Measurements from ENCODE around the gene ZNF138.
A peak's percentile ranks its signal among the peaks of the same experiment; 100 is the strongest.

Gene ZNF138

DNA sequence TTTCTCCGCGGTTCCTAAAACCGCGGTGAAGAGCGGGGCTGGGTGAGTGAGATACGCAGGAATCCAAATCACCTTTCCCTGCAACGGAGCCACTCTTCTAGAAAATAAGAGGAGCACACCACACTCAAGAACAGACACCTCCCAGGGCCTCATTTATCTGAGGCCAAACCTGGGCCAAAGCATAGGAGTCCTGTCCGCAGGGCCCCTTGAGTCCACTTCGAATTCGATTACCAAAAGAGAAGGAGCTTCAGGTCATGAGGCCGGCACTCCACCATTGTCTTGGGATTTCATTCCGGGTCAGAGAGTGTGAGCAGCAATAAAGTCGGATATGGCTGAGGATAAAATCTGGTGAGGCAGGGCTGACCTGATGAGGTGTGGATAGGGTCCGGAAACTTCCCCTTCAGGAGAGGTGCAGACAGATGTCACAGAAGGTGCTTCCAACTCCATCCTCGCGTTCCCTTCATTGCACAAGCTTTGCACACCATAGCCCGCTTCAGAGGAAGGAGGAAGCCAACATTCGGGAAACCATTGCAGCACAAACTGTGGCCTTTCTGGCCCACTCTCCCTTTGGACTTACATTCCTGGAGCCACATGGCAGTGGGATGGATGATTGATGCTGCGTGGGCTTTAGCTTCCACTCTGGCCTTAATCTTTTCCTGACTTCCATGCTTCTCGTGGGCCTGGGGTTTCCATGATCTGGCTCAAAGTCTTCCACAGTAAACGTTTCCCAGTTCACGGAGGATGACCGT is 81.6 kb downstream of the ZNF138 start:
- no peak for DNase-seq (ENCODE audit: low spot score)

DNA sequence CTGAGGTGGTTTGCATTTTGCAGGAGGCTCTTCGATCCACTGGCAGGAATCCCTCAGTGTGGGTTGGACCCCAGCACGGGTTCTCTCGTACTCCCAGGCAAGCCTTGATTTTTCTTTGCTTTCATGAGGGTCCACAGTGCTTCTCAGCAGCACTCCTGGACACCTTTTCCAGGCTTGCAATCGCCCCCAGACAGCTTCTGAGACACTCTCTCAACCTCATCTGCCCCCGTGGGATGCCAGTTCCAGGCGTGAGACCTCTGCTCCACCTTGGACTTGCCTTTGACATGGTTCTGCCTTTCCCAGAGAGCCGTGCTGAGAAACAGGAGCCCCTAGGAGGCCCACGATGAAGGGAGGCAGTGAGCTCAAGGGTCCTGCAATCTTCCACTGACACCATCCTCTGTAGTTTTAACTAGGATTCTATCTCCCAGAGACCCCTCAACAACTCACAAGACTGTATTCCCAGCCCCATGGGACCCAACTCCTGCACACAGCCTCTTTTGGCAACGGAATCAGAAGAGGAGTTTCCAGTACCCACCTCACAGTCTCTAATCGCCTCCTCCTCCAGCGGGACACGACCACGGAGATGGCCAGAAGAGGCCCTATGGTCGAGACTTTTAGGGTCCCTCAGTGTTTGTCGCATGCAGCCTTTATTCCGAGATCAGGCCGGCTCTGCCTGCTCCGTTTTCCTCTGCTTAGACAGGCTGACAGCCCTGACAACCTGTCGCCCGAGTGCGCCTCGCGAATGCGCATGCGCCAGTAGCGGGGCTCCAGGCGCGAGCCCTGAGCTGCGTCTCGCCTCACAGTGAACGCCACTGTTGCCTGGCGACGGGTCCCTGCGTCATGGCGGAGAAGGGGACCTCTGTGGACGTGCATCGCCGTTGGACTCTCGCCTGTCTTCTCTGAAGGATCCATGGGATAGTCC is 82.8 kb downstream of the ZNF138 start:
- DNase-seq (ENCODE audit: low spot score): peak; percentile 83

DNA sequence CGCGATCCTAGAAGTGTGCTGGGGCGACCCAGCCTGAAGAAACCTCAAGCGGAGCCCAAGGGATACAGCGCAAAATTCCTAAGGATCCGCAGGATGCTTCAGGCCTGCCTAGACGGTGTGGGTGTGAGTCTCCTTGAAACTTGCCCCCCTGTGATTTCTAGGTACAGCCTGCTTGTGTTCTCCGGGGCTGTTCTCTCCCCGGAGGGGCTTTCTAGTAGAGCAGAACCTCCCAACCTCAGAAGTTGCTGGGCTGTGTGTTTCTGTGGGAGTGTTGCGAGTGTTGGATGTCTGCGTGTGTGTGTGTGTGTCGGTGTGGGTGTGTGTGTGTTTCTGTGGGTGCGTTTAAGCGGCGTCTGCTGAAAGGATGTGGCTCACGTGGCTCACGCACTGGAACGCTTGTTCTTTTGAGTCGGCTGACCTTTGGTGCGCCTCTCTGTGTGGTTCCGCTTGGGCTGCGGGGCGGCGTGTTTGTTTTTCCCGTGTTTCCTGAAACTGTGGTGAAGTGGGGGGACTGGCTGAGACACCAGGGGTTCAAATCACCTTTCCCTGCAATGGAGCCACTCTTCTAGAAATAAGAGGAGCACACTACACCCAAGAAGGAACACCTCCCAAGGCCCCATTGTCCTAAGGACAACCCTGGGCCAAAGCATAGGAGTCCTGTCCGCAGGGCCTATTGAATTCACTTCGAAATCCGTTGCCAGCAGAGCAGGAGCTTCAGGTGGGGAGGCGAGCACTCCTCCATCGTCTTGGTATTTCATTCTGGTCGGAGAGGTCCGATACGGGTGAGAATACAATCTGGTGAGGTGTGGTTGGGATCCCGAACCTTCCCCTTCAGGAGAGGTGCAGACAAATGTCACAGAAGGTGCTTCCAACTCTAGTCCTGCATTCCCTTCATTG is 83.7 kb downstream of the ZNF138 start:
- no peak for DNase-seq (ENCODE audit: low spot score)

DNA sequence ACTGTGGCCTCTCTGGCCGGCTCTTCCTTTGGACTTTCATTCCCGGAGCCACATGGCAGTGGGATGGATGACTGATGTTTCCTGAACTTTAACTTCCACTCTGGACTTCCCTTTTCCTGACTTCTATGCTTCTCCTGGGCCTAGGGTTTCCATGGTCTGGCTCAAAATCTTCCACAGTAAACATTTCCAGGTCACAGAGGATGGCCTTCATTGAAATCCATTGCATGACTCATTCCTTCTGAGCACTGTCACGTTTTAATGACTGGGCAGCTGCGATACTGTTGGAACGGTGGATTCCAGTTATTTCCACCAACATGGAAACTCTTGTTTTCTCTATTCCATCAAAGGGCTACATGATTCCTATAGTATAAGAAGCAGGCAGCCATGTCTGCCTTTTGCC is 84.5 kb downstream of the ZNF138 start:
- DNase-seq (ENCODE audit: low spot score): no peak

DNA sequence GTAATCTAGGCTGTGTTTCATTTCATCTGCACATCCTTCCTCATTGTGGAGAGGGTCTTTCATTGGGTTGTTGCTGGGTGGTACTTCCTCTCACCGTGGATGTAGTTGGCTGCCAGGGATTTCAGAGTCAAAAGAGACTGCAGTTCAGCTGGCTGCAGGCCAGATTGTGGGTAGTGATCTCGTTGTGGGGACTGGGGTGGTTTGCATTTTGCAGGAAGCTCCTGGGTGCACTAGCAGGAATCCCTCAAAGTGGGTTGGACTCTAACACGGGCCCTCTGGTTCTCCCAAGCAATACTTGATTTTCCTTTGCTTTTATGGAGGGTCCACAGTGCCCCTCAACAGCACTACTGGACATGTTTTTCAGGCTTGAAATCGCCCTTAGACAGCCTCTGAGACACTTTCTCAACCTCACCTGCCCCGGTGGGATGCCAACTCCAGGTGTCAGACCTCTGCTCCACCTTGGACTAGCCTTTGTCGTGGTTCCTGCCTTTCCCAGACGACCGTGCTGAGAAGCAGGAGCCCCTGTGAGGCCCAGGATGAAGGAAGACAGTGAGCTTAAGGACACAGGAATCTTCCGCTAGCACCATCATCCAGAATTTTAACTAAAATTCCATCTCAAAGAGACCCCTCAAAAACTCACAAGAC is 85.0 kb downstream of the ZNF138 start:
- no peak for DNase-seq (ENCODE audit: low spot score)

DNA sequence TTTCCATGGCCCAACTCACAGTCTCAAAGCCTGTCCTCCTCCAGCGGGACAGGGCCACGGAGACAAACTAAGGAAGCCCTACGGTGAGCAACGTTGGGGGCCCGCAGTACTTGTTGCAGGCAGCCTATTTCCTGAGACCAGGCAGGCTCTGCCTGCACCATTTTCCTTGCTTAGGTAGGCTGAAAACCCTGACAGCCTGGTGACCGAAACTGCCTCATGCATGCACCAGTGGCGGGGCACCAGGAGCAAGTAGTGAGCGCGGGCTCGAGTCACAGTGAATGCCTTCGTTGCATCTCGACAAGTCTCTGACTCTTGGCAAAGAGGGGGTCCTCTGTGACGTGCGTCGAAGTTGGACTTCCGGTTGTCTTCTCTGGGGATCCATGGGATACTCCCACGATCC is 85.6 kb downstream of the ZNF138 start:
- no peak for DNase-seq (ENCODE audit: low spot score)

DNA sequence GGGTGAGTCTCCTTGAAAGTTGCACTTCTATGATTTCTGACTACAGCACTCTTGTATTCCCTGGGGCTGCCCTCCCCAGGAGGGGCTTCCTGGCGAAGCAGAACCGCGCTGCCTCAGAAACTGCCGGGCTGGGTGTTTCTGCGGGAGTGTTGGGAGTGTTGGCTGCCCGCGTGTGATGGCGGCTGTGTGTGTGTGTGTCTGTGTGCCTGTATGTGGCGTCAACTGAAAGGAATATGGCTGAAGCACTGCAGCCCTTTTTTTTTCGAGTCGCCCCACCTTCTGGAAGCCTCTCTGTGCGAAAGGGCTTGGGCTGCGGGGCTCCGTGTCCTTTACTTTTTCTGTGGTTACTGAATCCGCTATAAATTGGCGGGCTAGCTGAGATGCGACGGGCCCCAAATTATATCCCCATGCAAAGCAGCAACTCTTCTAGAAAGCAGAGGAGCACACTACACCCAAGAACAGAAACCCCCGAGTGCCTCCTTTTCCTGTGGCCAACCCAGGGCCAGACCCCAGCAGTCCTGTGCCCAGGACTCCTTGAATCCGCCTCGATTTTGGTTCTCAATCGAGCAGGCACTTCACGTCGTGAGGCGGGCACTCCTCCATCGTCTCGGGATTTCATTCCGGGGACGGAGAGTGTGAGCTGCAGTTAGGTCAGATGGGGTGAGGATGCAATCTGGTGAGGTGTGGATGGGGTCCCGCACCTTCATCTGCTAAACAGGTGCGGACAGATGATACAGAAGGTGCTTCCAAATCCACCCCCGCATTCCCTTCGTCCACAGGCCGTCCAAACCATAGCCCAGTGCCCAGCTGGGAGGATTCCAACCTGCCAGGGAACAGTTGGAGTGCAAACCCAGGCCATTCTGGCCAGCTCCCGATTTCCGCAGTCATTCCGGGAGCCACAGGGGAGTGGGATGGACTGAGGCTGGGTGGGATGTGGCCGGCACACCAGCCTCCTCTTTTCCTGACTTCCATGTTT is 86.4 kb downstream of the ZNF138 start:
- no peak for DNase-seq (ENCODE audit: low spot score)

DNA sequence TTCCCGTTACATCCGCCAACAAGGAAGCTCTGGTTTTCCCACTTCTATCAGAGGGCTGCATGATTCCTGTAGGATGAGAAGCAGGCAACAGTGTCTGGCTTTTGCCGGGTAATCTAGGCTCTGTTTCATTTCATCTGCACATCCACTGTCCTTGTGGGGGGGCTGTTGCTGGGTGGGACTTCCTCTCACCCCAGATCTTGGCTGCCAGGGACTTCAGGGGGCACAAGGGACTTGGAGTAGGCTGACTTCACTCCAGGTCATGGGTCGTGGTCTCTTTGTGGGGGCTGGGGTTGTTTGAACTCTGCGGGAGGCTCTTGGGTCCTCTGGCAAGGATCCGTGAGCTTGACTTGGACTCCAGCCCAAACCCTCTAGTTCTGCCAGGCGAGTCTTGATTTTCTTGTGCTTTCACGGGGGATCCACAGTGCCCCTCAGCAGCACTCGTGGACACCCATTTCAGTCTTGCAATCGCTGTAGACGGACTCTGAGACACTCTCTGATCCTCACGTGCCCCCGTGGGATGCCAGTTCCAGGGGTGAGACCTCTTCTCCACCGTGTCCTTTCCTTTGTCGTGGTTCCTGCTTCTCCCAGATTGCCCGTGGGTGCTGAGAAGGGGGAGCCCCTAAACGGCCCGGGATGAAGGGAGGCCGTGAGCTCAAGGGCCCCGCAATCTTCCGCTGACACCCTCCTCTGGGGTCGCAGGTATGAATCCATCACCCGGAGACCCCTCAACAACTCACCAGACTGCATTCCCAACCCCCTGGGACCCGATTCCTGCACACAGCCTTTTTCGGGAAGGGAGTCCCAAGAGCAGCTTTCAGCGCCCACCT is 87.4 kb downstream of the ZNF138 start:
- no peak for DNase-seq (ENCODE audit: low spot score)

DNA sequence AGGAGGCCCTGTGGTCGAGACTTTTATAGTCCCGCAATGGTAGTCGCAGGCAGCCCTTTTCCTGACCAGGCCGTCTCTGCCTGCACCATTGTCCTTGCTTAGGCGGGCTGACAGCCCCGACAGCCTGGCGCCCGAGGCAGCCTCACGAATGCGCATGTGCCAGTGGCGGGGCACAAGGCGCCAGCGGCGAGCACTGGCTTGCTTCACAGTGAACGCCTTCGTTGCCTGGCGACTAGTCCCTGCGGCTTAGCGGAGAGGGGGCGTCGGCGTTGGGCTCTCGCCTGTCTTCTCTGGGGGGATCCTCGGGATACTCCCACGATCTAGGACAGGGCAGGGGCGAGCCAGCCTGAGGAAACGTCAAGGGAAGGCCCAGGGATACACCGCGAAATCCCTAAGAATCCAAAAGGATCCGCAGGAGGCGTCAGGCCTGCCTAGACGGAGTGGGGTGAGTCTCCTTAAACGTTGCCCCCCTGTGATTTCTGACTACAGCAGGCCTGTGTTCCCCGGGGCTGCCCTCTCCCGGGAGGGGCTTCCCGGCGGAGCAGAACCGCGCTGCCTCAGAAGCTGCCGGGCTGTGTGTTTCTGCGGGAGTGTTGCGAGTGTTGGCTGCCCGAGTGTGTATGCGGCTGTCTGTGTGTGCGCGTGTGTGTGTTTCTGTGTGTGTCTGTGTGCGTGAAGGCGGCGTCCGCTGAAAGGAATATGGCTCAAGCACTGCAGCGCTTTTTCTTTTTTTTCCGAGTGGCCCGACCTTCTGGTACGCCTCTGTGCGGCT is 88.3 kb downstream of the ZNF138 start:
- peak; percentile 83 for DNase-seq (ENCODE audit: low spot score)

All from Ammon's horn (tissue), 1 donor.